IPS-18a (cell line): ENCODE results near the gene ZFP91.

Experiments used
- H3K27ac ChIP-seq: one replicate; pipeline ENCODE4 v1.5.1; 2013; ENCODE audit warnings: low read length
- H3K27me3 ChIP-seq: one replicate; pipeline ENCODE4 v1.6.1; 2013; ENCODE audit warnings: mild to moderate bottlenecking, low read length; ENCODE audit not compliant: control insufficient read depth, insufficient read depth
- H3K36me3 ChIP-seq: one replicate; pipeline ENCODE4 v1.6.1; 2013; ENCODE audit warnings: low read depth, low read length; ENCODE audit not compliant: control insufficient read depth
- H3K4me1 ChIP-seq: one replicate; pipeline ENCODE4 v1.6.1; 2013; ENCODE audit warnings: low read depth, low read length; ENCODE audit not compliant: control insufficient read depth
- H3K4me3 ChIP-seq: one replicate; pipeline ENCODE4 v1.5.1; 2013; ENCODE audit warnings: low read length
- H3K9ac ChIP-seq: one replicate; pipeline ENCODE4 v1.6.1; 2013; ENCODE audit warnings: mild to moderate bottlenecking, low read length, moderate library complexity
- H3K9me3 ChIP-seq: one replicate; pipeline ENCODE4 v1.6.1; 2013; ENCODE audit warnings: low read depth, low read length; ENCODE audit not compliant: control insufficient read depth

ZFP91 gene

GRCh38 chr11:58573451-58574104, 5.3 kb upstream of the ZFP91 start:
- H3K36me3 ChIP-seq, result no peaks in the 10 kb centered on the region
- no peak overlapping the region for H3K27ac ChIP-seq
- no peak overlapping the region for H3K9ac ChIP-seq
- H3K9me3 ChIP-seq, result no peaks in the 10 kb centered on the region
- no peaks in the 10 kb centered on the region for H3K27me3 ChIP-seq
- no peaks in the 10 kb centered on the region for H3K4me1 ChIP-seq
- no peak overlapping the region for H3K4me3 ChIP-seq

- Histone ChIP-seq H3K9ac (no peak overlapping the region), H3K4me1 (no peaks in the 10 kb centered on the region), H3K9me3 (no peaks in the 10 kb centered on the region), H3K27ac (no peak overlapping the region), H3K27me3 (no peaks in the 10 kb centered on the region), H3K4me3 (no peak overlapping the region), H3K36me3 (no peaks in the 10 kb centered on the region)
Observed at GRCh38 chr11:58574881-58575280, 4.0 kb upstream of the ZFP91 start.

GRCh38 chr11:58575377-58576020, 3.4 kb upstream of the ZFP91 start, which contains the start of gene LPXN:
Gene LPXN, minus strand, starts transcription at chr11:58575856. Its CDS starts 84 bp downstream, at chr11:58575772.
- H3K9me3 ChIP-seq, result no peaks in the 10 kb centered on the region
- no peaks in the 10 kb centered on the region for H3K4me1 ChIP-seq
- no peak within 1 kb of the TSS for H3K27ac ChIP-seq
- H3K4me3 ChIP-seq, result peak within 1 kb of the TSS; percentile 88
- H3K27me3 ChIP-seq, result no peaks in the 10 kb centered on the region
- peak within 1 kb of the TSS; percentile 99 for H3K9ac ChIP-seq
- no peaks in the 10 kb centered on the region for H3K36me3 ChIP-seq

GRCh38 chr11:58576887-58577471, 1.9 kb upstream of the ZFP91 start:
- no peaks in the 10 kb centered on the region for H3K27me3 ChIP-seq
- peak overlapping the region; percentile 88 for H3K4me3 ChIP-seq
- peaks cover 3% of the 10 kb centered on the region for H3K4me1 ChIP-seq
- H3K36me3 ChIP-seq, result peaks cover 2% of the 10 kb centered on the region
- H3K9ac ChIP-seq, result peak overlapping the region; percentile 99
- peak overlapping the region; percentile 86 for H3K27ac ChIP-seq
- no peaks in the 10 kb centered on the region for H3K9me3 ChIP-seq

- peaks cover 5% of the 10 kb centered on the region for H3K36me3 ChIP-seq
- peak overlapping the region; percentile 99 for H3K9ac ChIP-seq
- no peaks in the 10 kb centered on the region for H3K9me3 ChIP-seq
- H3K27ac ChIP-seq, result peak overlapping the region; percentile 86
- H3K4me3 ChIP-seq, result peak overlapping the region; percentile 88
- H3K27me3 ChIP-seq, result no peaks in the 10 kb centered on the region
- peaks cover 3% of the 10 kb centered on the region for H3K4me1 ChIP-seq
Observed at GRCh38 chr11:58577555-58578135, 1.2 kb upstream of the ZFP91 start.

- no peaks in the 10 kb centered on the region for H3K27me3 ChIP-seq
- H3K27ac ChIP-seq, result peak overlapping the region; percentile 99
- H3K4me3 ChIP-seq, result peak overlapping the region; percentile 88
- H3K9me3 ChIP-seq, result no peaks in the 10 kb centered on the region
- H3K36me3 ChIP-seq, result peaks cover 6% of the 10 kb centered on the region
- peaks cover 3% of the 10 kb centered on the region for H3K4me1 ChIP-seq
- H3K9ac ChIP-seq, result peak overlapping the region; percentile 99
Observed at GRCh38 chr11:58578136-58578634, 678 bp upstream of the ZFP91 start.

- peak overlapping the region; percentile 63 for H3K27ac ChIP-seq
- H3K4me1 ChIP-seq, result peaks cover 3% of the 10 kb centered on the region
- H3K27me3 ChIP-seq, result no peaks in the 10 kb centered on the region
Observed at GRCh38 chr11:58579192-58580129, 598 bp downstream of the ZFP91 start.

GRCh38 chr11:58580311-58580710, 1.4 kb downstream of the ZFP91 start:
- Histone ChIP-seq H3K4me1 (peaks cover 3% of the 10 kb centered on the region), H3K4me3 (peak overlapping the region; percentile 89), H3K27me3 (no peaks in the 10 kb centered on the region), H3K27ac (no peak overlapping the region), H3K9me3 (no peaks in the 10 kb centered on the region), H3K36me3 (peaks cover 12% of the 10 kb centered on the region), H3K9ac (peak overlapping the region; percentile 96)

More at GRCh38 chr11:58579192-58580129, 598 bp downstream of the ZFP91 start:
- H3K9me3 ChIP-seq, result no peaks in the 10 kb centered on the region
- peak overlapping the region; percentile 89 for H3K4me3 ChIP-seq
- H3K9ac ChIP-seq, result peak overlapping the region; percentile 96
- H3K36me3 ChIP-seq, result peaks cover 6% of the 10 kb centered on the region

- H3K4me1 ChIP-seq, result peaks cover 3% of the 10 kb centered on the region
- H3K36me3 ChIP-seq, result peaks cover 33% of the 10 kb centered on the region
- no peak overlapping the region for H3K4me3 ChIP-seq
- H3K27me3 ChIP-seq, result no peaks in the 10 kb centered on the region
- no peak overlapping the region for H3K27ac ChIP-seq
- peak overlapping the region; percentile 22 for H3K9ac ChIP-seq
- no peaks in the 10 kb centered on the region for H3K9me3 ChIP-seq
Observed at GRCh38 chr11:58582437-58582836, 3.6 kb downstream of the ZFP91 start.

GRCh38 chr11:58586998-58587397, 8.1 kb downstream of the ZFP91 start:
- H3K36me3 ChIP-seq, result peaks cover 38% of the 10 kb centered on the region
- H3K9me3 ChIP-seq, result no peaks in the 10 kb centered on the region
- H3K27ac ChIP-seq, result no peak overlapping the region
- H3K4me3 ChIP-seq, result no peak overlapping the region
- H3K27me3 ChIP-seq, result no peaks in the 10 kb centered on the region
- H3K4me1 ChIP-seq, result no peaks in the 10 kb centered on the region
- no peak overlapping the region for H3K9ac ChIP-seq
